IMR-90 (cell line): ENCODE measurements around the gene NOXA1. TPM values are rescaled to one million over a fixed set of nuclear protein-coding genes. Genes with fewer than 3 reads are reported as not detected.

ENCODE experiments used
- ATAC-seq: fragments of 200-7000 bp; cut with Tn5 transposase; 2 replicates; pipeline ENCODE4 v1.9.1; 2020; ENCODE audit warnings: low read depth, mild to moderate bottlenecking, moderate library complexity
- BruUV-seq: library from RNA; stranded (reverse); fragments of 400-500 nt; replicated peaks from 2 replicates; lab custom pipeline; 2021; lab: Mats Ljungman, UMichigan
- CTCF ChIA-PET: fragments of 300-600 bp; formaldehyde crosslinking; extraction: SDS; loops from one replicate; lab custom pipeline; 2021; ENCODE audit warnings: antibody characterized with exemption; lab: Yijun Ruan, JAX
- POLR2A ChIA-PET: fragments of 300-600 bp; sonication (Branson Sonifier 250); formaldehyde crosslinking; loops from one replicate; lab custom pipeline; 2022; ENCODE audit warnings: antibody characterized with exemption; ENCODE audit not compliant: unreplicated experiment; lab: Charles Lee
- DNase-seq: peaks from one replicate; pipeline ENCODE4 v3.0.0; 2013
- H2AFZ ChIP-seq: replicated peaks from 2 replicates; pipeline ENCODE3; 2013; ENCODE audit warnings: low read length, mild to moderate bottlenecking; ENCODE audit not compliant: poor library complexity
- H2AK5ac ChIP-seq: 2 replicates; pipeline ENCODE4 v1.6.1; 2013; ENCODE audit warnings: low read depth, low read length, inconsistent platforms
- H2AK9ac ChIP-seq: replicated peaks from 2 replicates; pipeline ENCODE3; 2013; ENCODE audit warnings: mild to moderate bottlenecking, low read depth, low read length, moderate library complexity; ENCODE audit not compliant: poor library complexity
- H2BK120ac ChIP-seq: 2 replicates; pipeline ENCODE4 v1.6.1; 2013; ENCODE audit warnings: low read depth, low read length, inconsistent platforms
- H2BK15ac ChIP-seq: 3 replicates; pipeline ENCODE4 v1.6.1; 2013; ENCODE audit warnings: low read depth, low read length, inconsistent platforms
- H2BK20ac ChIP-seq: 2 replicates; pipeline ENCODE4 v1.6.1; 2013; ENCODE audit warnings: low read depth, mild to moderate bottlenecking, inconsistent platforms, low read length, moderate library complexity
- H2BK5ac ChIP-seq: 2 replicates; pipeline ENCODE4 v1.6.1; 2013; ENCODE audit warnings: mild to moderate bottlenecking, low read depth, low read length, inconsistent platforms; ENCODE audit not compliant: poor library complexity, severe bottlenecking
- H3K14ac ChIP-seq: replicated peaks from 2 replicates; pipeline ENCODE4 v1.6.1; 2013; ENCODE audit warnings: low read depth, low read length, inconsistent platforms
- H3K18ac ChIP-seq: 2 replicates; pipeline ENCODE4 v1.6.1; 2013; ENCODE audit warnings: low read depth, low read length, control low read depth
- H3K23ac ChIP-seq: 2 replicates; pipeline ENCODE4 v1.6.1; 2013; ENCODE audit warnings: low read depth, low read length, inconsistent platforms
- H3K27ac ChIP-seq: 2 replicates; pipeline ENCODE4 v1.5.1; 2013; ENCODE audit warnings: mild to moderate bottlenecking, control low read depth, low read length; ENCODE audit not compliant: insufficient read depth
- H3K27me3 ChIP-seq: 2 replicates; pipeline ENCODE4 v1.6.1; 2013; ENCODE audit warnings: low read length; ENCODE audit not compliant: control insufficient read depth, insufficient read depth
- H3K36me3 ChIP-seq: 2 replicates; pipeline ENCODE4 v1.6.1; 2013; ENCODE audit warnings: low read length, mixed read lengths; ENCODE audit not compliant: control insufficient read depth, insufficient read depth
- H3K4ac ChIP-seq: 2 replicates; pipeline ENCODE4 v1.6.1; 2013; ENCODE audit warnings: low read depth, low read length, inconsistent platforms
- H3K4me1 ChIP-seq: 2 replicates; pipeline ENCODE4 v1.6.1; 2013; ENCODE audit warnings: low read length, mixed read lengths; ENCODE audit not compliant: control insufficient read depth, insufficient read depth
- H3K4me2 ChIP-seq: 2 replicates; pipeline ENCODE4 v1.6.1; 2013; ENCODE audit warnings: low read depth, mild to moderate bottlenecking, control low read depth, low read length, moderate library complexity
- H3K4me3 ChIP-seq: 2 replicates; pipeline ENCODE4 v1.5.1; 2013; ENCODE audit warnings: low read depth, mild to moderate bottlenecking, control low read depth, low read length, moderate library complexity; ENCODE audit not compliant: insufficient read depth
- H3K56ac ChIP-seq: 2 replicates; pipeline ENCODE4 v1.6.1; 2013; ENCODE audit warnings: low read length, inconsistent platforms; ENCODE audit not compliant: insufficient read depth; ENCODE audit errors: extremely low read depth
- H3K79me1 ChIP-seq, 2 experiments: 2 replicates each; pipeline ENCODE4 v1.6.1; 2013; ENCODE audit warnings: low read length in 2 of 2, inconsistent platforms in 1 of 2, low read depth in 1 of 2
- H3K9ac ChIP-seq: 2 replicates; pipeline ENCODE4 v1.6.1; 2013; ENCODE audit warnings: low read depth, low read length, control low read depth
- H3K9me1 ChIP-seq: 2 replicates; pipeline ENCODE4 v1.6.1; 2013; ENCODE audit warnings: low read length, inconsistent platforms; ENCODE audit not compliant: insufficient read depth
- H3K9me3 ChIP-seq: 2 replicates; pipeline ENCODE4 v1.6.1; 2013; ENCODE audit warnings: low read length; ENCODE audit not compliant: control insufficient read depth, insufficient read depth
- H4K20me1 ChIP-seq: 2 replicates; pipeline ENCODE4 v1.6.1; 2013; ENCODE audit warnings: low read length, inconsistent platforms; ENCODE audit not compliant: insufficient read depth
- H4K5ac ChIP-seq: 2 replicates; pipeline ENCODE4 v1.6.1; 2013; ENCODE audit warnings: mild to moderate bottlenecking, low read depth, low read length, control low read depth
- H4K8ac ChIP-seq, 2 experiments: 2 replicates each; pipeline ENCODE4 v1.6.1; 2013; ENCODE audit warnings: low read depth in 2 of 2, low read length in 2 of 2, control low read depth in 1 of 2, inconsistent platforms in 1 of 2
- H4K91ac ChIP-seq: 2 replicates; pipeline ENCODE4 v1.6.1; 2013; ENCODE audit warnings: low read depth, low read length, inconsistent platforms; ENCODE audit not compliant: insufficient read depth
- BHLHE40 ChIP-seq: fragments of 150-350 bp; IDR thresholded peaks from 2 replicates; pipeline ENCODE4 v1.6.1; 2016; ENCODE audit warnings: mild to moderate bottlenecking, low read depth, low read length
- CEBPB ChIP-seq: IDR thresholded peaks from 2 replicates; pipeline ENCODE4 v1.6.1; 2012; ENCODE audit warnings: low read depth, low read length, improper control_type of control experiment
- CHD1 ChIP-seq: IDR thresholded peaks from 2 replicates; pipeline ENCODE4 v1.6.1; 2012; ENCODE audit warnings: low read depth, low read length, improper control_type of control experiment
- CTCF ChIP-seq: conservative IDR thresholded peaks from 2 replicates; pipeline ENCODE4 v1.5.1; 2012; ENCODE audit warnings: mild to moderate bottlenecking, low read depth, low read length, improper control_type of control experiment
- FOS ChIP-seq: fragments of 150-350 bp; IDR thresholded peaks from 2 replicates; pipeline ENCODE4 v1.6.1; 2016; ENCODE audit warnings: low read depth, low read length
- MAFK ChIP-seq: IDR thresholded peaks from 2 replicates; pipeline ENCODE4 v1.6.1; 2012; ENCODE audit warnings: low read depth, low read length, improper control_type of control experiment
- MAZ ChIP-seq: IDR thresholded peaks from 2 replicates; pipeline ENCODE4 v1.6.1; 2012; ENCODE audit warnings: low read depth, mild to moderate bottlenecking, low read length, improper control_type of control experiment, moderate library complexity, borderline replicate concordance
- MXI1 ChIP-seq: IDR thresholded peaks from 2 replicates; pipeline ENCODE4 v1.6.1; 2012; ENCODE audit warnings: low read depth, mild to moderate bottlenecking, low read length, moderate library complexity, borderline replicate concordance
- NFE2L2 ChIP-seq: fragments of 150-350 bp; IDR thresholded peaks from 2 replicates; pipeline ENCODE4 v1.6.1; 2016; ENCODE audit warnings: low read depth, mild to moderate bottlenecking, low read length
- POLR2A ChIP-seq: IDR thresholded peaks from 2 replicates; pipeline ENCODE4 v1.6.1; 2012; ENCODE audit warnings: mild to moderate bottlenecking, low read depth, low read length
- RAD21 ChIP-seq: IDR thresholded peaks from 2 replicates; pipeline ENCODE4 v1.6.1; 2012; ENCODE audit warnings: low read length, improper control_type of control experiment
- RCOR1 ChIP-seq: IDR thresholded peaks from 2 replicates; pipeline ENCODE4 v1.6.1; 2012; ENCODE audit warnings: mild to moderate bottlenecking, low read length, improper control_type of control experiment; ENCODE audit not compliant: insufficient replicate concordance
- RFX5 ChIP-seq: IDR thresholded peaks from 2 replicates; pipeline ENCODE4 v1.8.0; 2012; ENCODE audit warnings: low read depth, mild to moderate bottlenecking, low read length, moderate library complexity
- SMC3 ChIP-seq: fragments of 150-350 bp; IDR thresholded peaks from 2 replicates; pipeline ENCODE4 v1.6.1; 2016; ENCODE audit warnings: low read depth, mild to moderate bottlenecking, antibody characterized with exemption, low read length, moderate library complexity
- USF2 ChIP-seq: fragments of 150-350 bp; IDR thresholded peaks from 2 replicates; pipeline ENCODE4 v1.6.1; 2017; ENCODE audit warnings: mild to moderate bottlenecking, antibody characterized with exemption, low read length, low read depth
- WGBS, 2 experiments: methylation state at CpG; one replicate each; pipeline versions ENCODE4 v1.1.5 to v1.1.7; 2013; ENCODE audit warnings: missing lambda C conversion rate in 2 of 2; ENCODE audit not compliant: insufficient read length in 1 of 2; ENCODE audit errors: extremely low coverage in 2 of 2; 5-methylcytosine and 5-hydroxymethylcytosine counted together
- dilution Hi-C: fragments of 300-500 bp; cut with HindIII; formaldehyde crosslinking; loops from one replicate; pipeline ENCODE4 v1.14.3; 2018; ENCODE audit warnings: low sequenced_read_pairs; ENCODE audit not compliant: unreplicated experiment
- in situ Hi-C: fragments of 300-500 bp; cut with MboI; formaldehyde crosslinking; loops from 3 replicates; pipeline ENCODE4 v1.14.3; 2019; ENCODE audit warnings: low sequenced_read_pairs, inconsistent platforms, mixed read lengths
- intact Hi-C: fragments of 100-400 bp; cut with micrococcal nuclease; formaldehyde crosslinking; loops from 2 replicates; pipeline ENCODE4 v1.10.0; 2022
- polyA plus RNA-seq, 3 experiments: library from polyadenylated mRNA; depleted of rRNA; stranded (reverse); fragments of >200 nt; gene quantifications; 2 replicates each; pipeline ENCODE4 v1.2.3, GENCODE V29; 2012; ENCODE audit warnings: low replicate concordance in 1 of 3
- total RNA-seq: library from RNA; depleted of rRNA; stranded (reverse); fragments of >200 nt; gene quantifications from 2 replicates; pipeline ENCODE4 v1.2.3, GENCODE V29; 2012
- TF ChIP-seq, protein P1 (sequence below): fragments of 150-350 bp; IDR thresholded peaks from 2 replicates; pipeline ENCODE4 v1.6.1; 2016; ENCODE audit warnings: low read depth, mild to moderate bottlenecking, low read length, moderate library complexity, borderline replicate concordance

The NOXA1 gene
- total and polyA plus RNA-seq, 2 of the 4 experiments (the other 2 are of a cell fraction) = 0.17 TPM; not detected in 1

DNA sequence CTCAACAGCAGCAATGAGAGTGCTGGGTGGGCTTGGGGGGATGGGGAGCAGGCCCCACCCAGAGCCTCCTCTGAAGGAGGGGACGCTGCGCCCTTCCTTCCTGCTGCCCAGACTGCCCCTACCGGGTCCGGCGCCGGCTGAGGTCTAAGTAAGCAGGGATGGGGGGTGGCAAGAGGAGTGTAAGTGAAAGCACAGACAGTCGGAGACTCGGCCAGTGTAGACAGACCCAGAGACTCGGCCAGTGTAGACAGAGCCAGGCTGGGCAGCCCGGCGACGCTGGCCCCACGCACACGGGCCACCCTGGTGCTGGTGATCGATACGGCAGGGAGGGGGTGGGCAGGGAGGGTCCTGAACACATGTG lies 25.4 kb downstream of the NOXA1 start:
- H4K91ac ChIP-seq = no peak overlapping the region
- H3K79me1 ChIP-seq = peaks cover 0 to under 1% of the 10 kb centered on the region in 2 experiments; a peak in 1 of 4 replicates
- CTCF ChIA-PET = no interaction called here
- DNase-seq (no peak), ATAC-seq (no peak)
- no peak overlapping the region for H3K14ac ChIP-seq
- H3K4ac ChIP-seq = no peak overlapping the region
- no peaks in the 10 kb centered on the region for H3K27me3 ChIP-seq
- POLR2A ChIA-PET = no interaction called here
- TF ChIP-seq RCOR1 = no peak
- no peak for TF ChIP-seq MAFK
- no peak for TF ChIP-seq NFE2L2
- TF ChIP-seq, protein P1, sequence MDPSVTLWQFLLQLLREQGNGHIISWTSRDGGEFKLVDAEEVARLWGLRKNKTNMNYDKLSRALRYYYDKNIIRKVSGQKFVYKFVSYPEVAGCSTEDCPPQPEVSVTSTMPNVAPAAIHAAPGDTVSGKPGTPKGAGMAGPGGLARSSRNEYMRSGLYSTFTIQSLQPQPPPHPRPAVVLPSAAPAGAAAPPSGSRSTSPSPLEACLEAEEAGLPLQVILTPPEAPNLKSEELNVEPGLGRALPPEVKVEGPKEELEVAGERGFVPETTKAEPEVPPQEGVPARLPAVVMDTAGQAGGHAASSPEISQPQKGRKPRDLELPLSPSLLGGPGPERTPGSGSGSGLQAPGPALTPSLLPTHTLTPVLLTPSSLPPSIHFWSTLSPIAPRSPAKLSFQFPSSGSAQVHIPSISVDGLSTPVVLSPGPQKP = no peak
- TF ChIP-seq USF2 = no peak
- TF ChIP-seq RAD21 = no peak
- TF ChIP-seq BHLHE40 = no peak
- TF ChIP-seq RFX5 = no peak
- TF ChIP-seq SMC3 = no peak
- TF ChIP-seq MXI1 = no peak
- TF ChIP-seq CHD1 = no peak
- TF ChIP-seq FOS = no peak
- no peak for TF ChIP-seq MAZ
- TF ChIP-seq CEBPB = no peak
- no peak for TF ChIP-seq CTCF
- no peak for TF ChIP-seq POLR2A
- no peak overlapping the region for H2BK120ac ChIP-seq
- no peak overlapping the region for H3K9ac ChIP-seq
- no peak overlapping the region for H3K4me3 ChIP-seq
- no peak overlapping the region for H3K27ac ChIP-seq
- H2BK15ac ChIP-seq = no peak overlapping the region
- H4K5ac ChIP-seq = no peak overlapping the region
- H3K18ac ChIP-seq = no peak overlapping the region
- peaks cover 27% of the 10 kb centered on the region for H3K36me3 ChIP-seq
- no peak overlapping the region for H2BK5ac ChIP-seq
- dilution Hi-C loops (no loop called here), in situ Hi-C loops (no loop called here), intact Hi-C loops (no loop called here)
- H2AK5ac ChIP-seq = no peak overlapping the region
- H3K4me2 ChIP-seq = no peak overlapping the region
- WGBS, 2 experiments = 77% methylated on average over 7 of the region's 16 CpGs; no CpG with 5 or more reads in 1 of the 2 experiments
- H2AK9ac ChIP-seq = no peak overlapping the region
- H3K56ac ChIP-seq = no peak overlapping the region
- H3K9me1 ChIP-seq = no peaks in the 10 kb centered on the region
- peaks cover 4% of the 10 kb centered on the region; the same call in 1 of the 2 replicates for H4K20me1 ChIP-seq
- no TSS peak for BruUV-seq
- H3K23ac ChIP-seq = no peak overlapping the region
- H2AFZ ChIP-seq = no peak overlapping the region
- H4K8ac ChIP-seq = no peak overlapping the region
- no peak overlapping the region for H2BK20ac ChIP-seq
- H3K4me1 ChIP-seq = peaks cover 2% of the 10 kb centered on the region; the same call in 1 of the 2 replicates
- H3K9me3 ChIP-seq = no peaks in the 10 kb centered on the region
